NCI-H748 (cell line): Measurements from ENCODE around the gene TRAPPC2L.

Experiments
- DNase-seq: peaks from one replicate; lab custom pipeline; 2025; ENCODE audit not compliant: unreplicated experiment; lab: John Stamatoyannopoulos, UW

The TRAPPC2L gene

GRCh38 chr16:88856122-88856827 is 652 bp upstream of the TRAPPC2L start:
- peak; percentile 31 for DNase-seq

GRCh38 chr16:88857728-88858339 is 907 bp downstream of the TRAPPC2L start:
- DNase-seq = peak; percentile 43

- DNase-seq = no peak
Measured at GRCh38 chr16:88859381-88860091, 2.6 kb downstream of the TRAPPC2L start.

GRCh38 chr16:88861359-88861758 is 4.4 kb downstream of the TRAPPC2L start:
- no peak for DNase-seq

GRCh38 chr16:88862968-88863367 is 6.0 kb downstream of the TRAPPC2L start:
- no peak for DNase-seq

GRCh38 chr16:88863426-88863825 is 6.5 kb downstream of the TRAPPC2L start:
- no peak for DNase-seq

- DNase-seq = no peak
Measured at GRCh38 chr16:88864099-88864498, 7.2 kb downstream of the TRAPPC2L start.

- DNase-seq = no peak
Measured at GRCh38 chr16:88864521-88864920, 7.6 kb downstream of the TRAPPC2L start.

- no peak for DNase-seq
Measured at GRCh38 chr16:88865310-88865709, 8.4 kb downstream of the TRAPPC2L start.

- DNase-seq = no peak
Measured at GRCh38 chr16:88865742-88866141, 8.8 kb downstream of the TRAPPC2L start.

- no peak for DNase-seq
Measured at GRCh38 chr16:88866151-88866920, 9.4 kb downstream of the TRAPPC2L start, which contains the start of gene PABPN1L. Gene PABPN1L, minus strand, starts transcription at chr16:88866660. Its CDS starts 54 bp downstream, at chr16:88866606.

- DNase-seq = no peak
Measured at GRCh38 chr16:88867581-88868246, 10.8 kb downstream of the TRAPPC2L start.

- no peak for DNase-seq
Measured at GRCh38 chr16:88868974-88869672, 12.2 kb downstream of the TRAPPC2L start.

- no peak for DNase-seq
Measured at GRCh38 chr16:88869673-88869980, 12.7 kb downstream of the TRAPPC2L start.

GRCh38 chr16:88870608-88871348 is 13.9 kb downstream of the TRAPPC2L start:
- DNase-seq = no peak

GRCh38 chr16:88871349-88871702 is 14.4 kb downstream of the TRAPPC2L start:
- DNase-seq = no peak

GRCh38 chr16:88871730-88872416 is 14.9 kb downstream of the TRAPPC2L start:
- no peak for DNase-seq

GRCh38 chr16:88872650-88873331 is 15.9 kb downstream of the TRAPPC2L start:
- no peak for DNase-seq
